ENCODE data around the gene TTC23.

DNA sequence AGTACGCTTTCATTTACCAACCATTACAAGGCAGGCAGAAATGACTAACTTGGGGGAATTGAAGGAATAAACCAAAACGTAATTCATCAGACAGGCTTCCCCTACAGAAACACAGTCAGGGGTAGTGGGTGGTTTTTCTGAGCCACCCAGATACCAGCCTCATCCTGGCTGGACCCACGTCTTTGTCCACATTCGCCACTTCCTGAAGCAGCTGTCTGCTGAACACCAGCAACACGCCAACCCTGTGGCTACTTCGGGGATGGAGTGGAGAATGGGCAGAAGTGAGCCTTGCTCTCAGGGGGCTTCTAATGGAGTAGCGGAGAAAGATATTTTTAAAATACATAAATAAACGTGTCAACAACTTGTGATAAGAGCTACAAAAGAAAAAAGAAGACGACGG lies 104.4 kb downstream of the TTC23 start:
- TF ChIP-seq, protein P1, sequence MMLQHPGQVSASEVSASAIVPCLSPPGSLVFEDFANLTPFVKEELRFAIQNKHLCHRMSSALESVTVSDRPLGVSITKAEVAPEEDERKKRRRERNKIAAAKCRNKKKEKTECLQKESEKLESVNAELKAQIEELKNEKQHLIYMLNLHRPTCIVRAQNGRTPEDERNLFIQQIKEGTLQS (CRISPR knock-in tag; conservative IDR thresholded peaks at IDR 0.05): no peak
- no peak for TF ChIP-seq EMX1 (CRISPR knock-in tag; IDR thresholded peaks at IDR 0.05)

Measured in WTC11 (cell line).